Measurements from ENCODE around the gene AR. TPM values are rescaled to one million over a fixed set of nuclear protein-coding genes. Genes with fewer than 3 reads are reported as not detected.

The AR gene
- total RNA-seq, 1 donor from 2014 or later = under 0.01 TPM

DNA sequence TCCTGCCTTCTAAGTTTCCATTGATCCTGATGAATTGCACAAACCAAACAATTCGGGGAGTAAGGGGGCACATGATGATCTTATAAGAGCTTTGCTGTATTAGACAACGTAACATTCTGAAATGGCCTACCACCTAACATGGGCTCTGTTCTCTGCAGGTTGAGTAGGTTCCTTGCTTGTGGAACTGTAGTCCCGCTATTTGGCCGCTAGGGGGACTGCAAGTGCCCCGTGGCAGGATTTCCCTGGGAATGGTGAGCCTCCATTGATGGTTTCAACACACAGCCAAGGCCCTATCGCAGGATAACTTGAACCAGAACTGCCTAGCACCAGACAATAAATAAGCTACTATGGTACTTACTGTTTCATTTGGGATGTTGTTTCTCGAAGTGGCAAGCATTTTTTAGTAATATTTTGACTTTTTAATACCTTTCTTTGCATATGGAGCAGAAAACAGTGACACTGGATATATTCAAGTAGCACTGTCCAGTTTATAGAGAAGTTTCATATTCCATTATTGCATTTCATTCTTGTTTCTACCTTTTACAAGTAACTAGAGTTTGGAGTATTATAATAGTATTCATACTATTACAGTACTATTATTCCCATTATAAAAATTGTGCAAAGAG, 11.9 kb downstream of the AR start:
- Histone ChIP-seq H3K27me3 (ENCODE audit: control insufficient read depth, insufficient read depth, low read length) (no peaks in the 10 kb centered on the region), H3K36me3 (ENCODE audit: control insufficient read depth, insufficient read depth, low read length) (no peaks in the 10 kb centered on the region), H3K4me3 (ENCODE audit: low read depth, low read length) (no peak overlapping the region)
- FAIRE-seq (peak; percentile 77), DNase-seq (ENCODE audit: low read depth) (peak; percentile 30)
- TF ChIP-seq, protein P1, sequence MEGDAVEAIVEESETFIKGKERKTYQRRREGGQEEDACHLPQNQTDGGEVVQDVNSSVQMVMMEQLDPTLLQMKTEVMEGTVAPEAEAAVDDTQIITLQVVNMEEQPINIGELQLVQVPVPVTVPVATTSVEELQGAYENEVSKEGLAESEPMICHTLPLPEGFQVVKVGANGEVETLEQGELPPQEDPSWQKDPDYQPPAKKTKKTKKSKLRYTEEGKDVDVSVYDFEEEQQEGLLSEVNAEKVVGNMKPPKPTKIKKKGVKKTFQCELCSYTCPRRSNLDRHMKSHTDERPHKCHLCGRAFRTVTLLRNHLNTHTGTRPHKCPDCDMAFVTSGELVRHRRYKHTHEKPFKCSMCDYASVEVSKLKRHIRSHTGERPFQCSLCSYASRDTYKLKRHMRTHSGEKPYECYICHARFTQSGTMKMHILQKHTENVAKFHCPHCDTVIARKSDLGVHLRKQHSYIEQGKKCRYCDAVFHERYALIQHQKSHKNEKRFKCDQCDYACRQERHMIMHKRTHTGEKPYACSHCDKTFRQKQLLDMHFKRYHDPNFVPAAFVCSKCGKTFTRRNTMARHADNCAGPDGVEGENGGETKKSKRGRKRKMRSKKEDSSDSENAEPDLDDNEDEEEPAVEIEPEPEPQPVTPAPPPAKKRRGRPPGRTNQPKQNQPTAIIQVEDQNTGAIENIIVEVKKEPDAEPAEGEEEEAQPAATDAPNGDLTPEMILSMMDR (IDR thresholded peaks at IDR 0.05; ENCODE audit: insufficient read depth, low read length, severe bottlenecking) = peak; percentile 82

DNA sequence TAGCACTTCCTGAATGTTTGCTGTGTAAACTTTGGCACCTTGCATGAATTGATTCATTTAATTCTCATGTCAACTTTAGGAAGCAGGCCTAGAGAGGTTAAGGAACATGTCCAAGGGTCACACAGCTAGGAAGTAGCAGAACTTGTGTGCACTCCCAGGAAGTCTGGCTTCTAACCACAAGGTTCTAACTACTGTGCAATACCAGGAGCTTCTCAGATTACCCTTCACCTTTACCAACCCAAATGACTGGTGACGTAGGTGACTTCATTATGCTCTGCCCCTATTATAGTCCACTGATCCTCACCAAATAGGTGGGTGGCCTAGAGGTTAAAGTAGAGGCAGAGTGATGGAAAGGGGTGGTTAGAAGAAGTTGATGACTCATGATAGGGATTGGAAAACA, 14.4 kb downstream of the AR start:
- Histone ChIP-seq H3K4me3 (ENCODE audit: low read depth, low read length) (no peak overlapping the region), H3K36me3 (ENCODE audit: control insufficient read depth, insufficient read depth, low read length) (no peaks in the 10 kb centered on the region), H3K27me3 (ENCODE audit: control insufficient read depth, insufficient read depth, low read length) (no peaks in the 10 kb centered on the region)
- DNase-seq (ENCODE audit: low read depth) (peak; percentile 10), FAIRE-seq (no peak)
- TF ChIP-seq, protein P1 (IDR thresholded peaks at IDR 0.05; ENCODE audit: insufficient read depth, low read length, severe bottlenecking) = no peak

DNA sequence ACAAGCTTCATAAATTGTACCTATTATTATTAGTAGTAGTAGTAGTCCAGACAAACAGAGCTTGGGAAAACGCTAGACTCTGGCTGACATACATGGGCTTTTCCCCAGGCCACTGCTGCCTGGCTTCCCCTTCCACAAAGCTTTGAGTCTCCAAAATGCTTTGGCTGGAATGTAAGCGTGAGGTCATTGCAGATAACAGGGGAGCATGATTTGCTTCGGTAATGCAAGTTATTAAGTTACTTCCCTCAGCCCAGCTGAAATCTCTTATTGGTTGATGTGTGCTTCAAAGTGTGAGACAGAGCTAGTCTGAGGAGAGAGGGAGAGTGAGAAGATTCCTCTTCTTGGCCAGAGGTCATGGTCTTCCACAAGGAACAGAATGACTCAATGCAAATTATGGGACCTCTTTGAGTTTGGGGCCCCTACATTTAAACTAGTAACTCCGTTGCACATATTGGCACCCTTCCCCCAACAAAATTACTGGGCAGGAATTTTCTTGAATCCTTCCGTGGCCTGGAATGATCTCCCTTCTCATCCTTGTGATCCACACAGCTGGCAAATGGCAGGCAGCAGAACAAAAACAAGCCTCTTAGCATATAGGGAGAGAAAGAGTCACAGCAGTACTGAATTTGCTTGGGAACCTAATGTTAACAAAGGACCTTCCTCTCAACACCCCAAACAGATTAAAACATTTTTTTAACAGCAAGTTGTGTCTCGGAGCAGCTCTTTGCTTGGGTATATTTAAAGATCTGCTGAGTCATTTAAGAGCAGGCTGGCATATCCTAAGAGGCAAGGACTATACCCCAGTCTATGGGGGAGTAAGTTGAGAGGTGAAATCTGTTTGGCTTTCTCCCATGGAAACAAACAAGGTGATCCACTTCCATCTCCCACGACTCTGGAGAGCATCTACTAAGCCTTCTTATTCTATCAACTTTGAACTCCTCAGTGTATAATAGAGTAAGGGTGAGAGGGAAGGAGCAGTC, 19.9 kb downstream of the AR start:
- TF ChIP-seq, protein P1 (IDR thresholded peaks at IDR 0.05; ENCODE audit: insufficient read depth, low read length, severe bottlenecking) = no peak
- Histone ChIP-seq H3K4me3 (ENCODE audit: low read depth, low read length) (no peak overlapping the region), H3K36me3 (ENCODE audit: control insufficient read depth, insufficient read depth, low read length) (no peaks in the 10 kb centered on the region), H3K27me3 (ENCODE audit: control insufficient read depth, insufficient read depth, low read length) (no peaks in the 10 kb centered on the region)
- no peak for FAIRE-seq
- no peak for DNase-seq (ENCODE audit: low read depth)

DNA sequence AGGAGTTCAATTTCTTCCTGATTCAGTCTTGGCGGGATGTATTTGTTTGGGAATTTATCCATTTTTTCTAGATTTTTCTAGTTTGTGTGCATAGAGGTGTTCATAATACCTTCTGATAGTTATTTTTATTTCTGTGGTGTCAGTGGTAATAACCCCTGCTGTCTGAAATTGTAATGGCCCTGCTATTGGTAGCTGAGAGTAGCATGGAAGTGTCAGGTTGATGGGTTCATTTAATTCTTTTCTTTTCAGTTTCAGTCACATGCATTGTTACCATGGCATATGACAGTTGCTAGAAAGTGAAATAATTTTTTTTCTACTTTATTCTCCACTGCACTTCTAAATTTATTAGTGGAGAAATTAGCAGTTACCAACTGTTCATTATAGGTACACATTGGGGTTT, 20.7 kb downstream of the AR start:
- DNase-seq (ENCODE audit: low read depth) (no peak), FAIRE-seq (no peak)
- H3K27me3 ChIP-seq (ENCODE audit: control insufficient read depth, insufficient read depth, low read length) = no peaks in the 10 kb centered on the region
- TF ChIP-seq, protein P1 (IDR thresholded peaks at IDR 0.05; ENCODE audit: insufficient read depth, low read length, severe bottlenecking) = no peak
- H3K36me3 ChIP-seq (ENCODE audit: control insufficient read depth, insufficient read depth, low read length) = no peaks in the 10 kb centered on the region
- H3K4me3 ChIP-seq (ENCODE audit: low read depth, low read length) = no peak overlapping the region

DNA sequence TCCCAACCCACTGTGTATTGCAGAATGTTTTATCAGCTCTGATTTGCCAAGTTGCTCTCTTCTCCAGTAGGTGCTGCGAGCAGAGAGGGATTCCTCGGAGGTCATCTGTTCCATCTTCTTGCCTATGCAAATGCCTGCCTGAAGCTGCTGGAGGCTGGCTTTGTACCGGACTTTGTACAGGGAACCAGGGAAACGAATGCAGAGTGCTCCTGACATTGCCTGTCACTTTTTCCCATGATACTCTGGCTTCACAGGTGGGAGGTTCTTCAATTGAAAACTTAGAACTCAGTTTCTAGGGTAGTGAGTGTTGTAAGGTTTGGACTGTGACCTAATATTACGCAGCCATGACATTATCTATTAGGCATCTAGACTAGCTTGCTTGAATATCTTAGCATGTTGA, 24.9 kb downstream of the AR start:
- FAIRE-seq (no peak), DNase-seq (ENCODE audit: low read depth) (no peak)
- Histone ChIP-seq H3K27me3 (ENCODE audit: control insufficient read depth, insufficient read depth, low read length) (no peaks in the 10 kb centered on the region), H3K4me3 (ENCODE audit: low read depth, low read length) (no peak overlapping the region), H3K36me3 (ENCODE audit: control insufficient read depth, insufficient read depth, low read length) (no peaks in the 10 kb centered on the region)
- TF ChIP-seq, protein P1 (IDR thresholded peaks at IDR 0.05; ENCODE audit: insufficient read depth, low read length, severe bottlenecking) = no peak
